HG03575 (cell line): ENCODE data around the gene GPR21.

Source experiments
- ATAC-seq: cut with Tn5 transposase; IDR thresholded peaks from one replicate; pipeline ENCODE4 v1.9.1; 2021; ENCODE audit not compliant: unreplicated experiment, insufficient number of reproducible peaks, low FRiP score; ENCODE audit errors: extremely low read depth

The GPR21 gene

DNA sequence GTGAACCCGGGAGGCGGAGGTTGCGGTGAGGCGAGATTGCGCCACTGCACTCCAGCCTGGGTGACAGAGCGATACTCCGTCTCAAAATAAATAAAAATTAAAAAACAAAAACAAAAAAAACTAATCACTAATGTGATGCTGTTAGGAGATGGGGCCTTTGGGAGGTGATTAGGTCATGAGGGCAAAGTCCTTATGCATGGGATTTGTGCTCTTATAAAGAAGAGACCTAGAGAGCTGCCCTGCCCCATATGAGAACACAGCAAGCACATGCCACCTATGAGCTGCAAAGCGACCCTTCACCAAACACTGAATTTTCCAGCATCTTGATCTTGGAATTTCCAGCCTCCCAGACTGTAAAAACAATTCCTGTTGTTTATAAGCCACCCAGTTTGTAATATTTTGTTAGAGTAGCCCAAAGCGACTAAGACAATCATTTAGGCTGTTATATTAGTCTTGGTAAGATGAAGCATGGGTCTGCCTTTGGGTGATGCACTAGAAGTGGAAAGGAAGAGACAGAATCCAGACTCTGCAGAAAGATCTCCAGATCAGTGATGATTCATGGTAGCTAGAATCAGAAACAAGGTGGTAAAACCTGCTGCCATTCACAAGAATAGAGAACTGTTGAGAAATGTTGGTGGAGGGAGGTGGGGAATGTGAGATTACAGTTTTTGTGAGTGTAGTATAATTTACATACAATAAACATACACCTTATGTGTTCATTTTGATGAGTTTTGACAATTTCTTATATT lies 26.2 kb downstream of the GPR21 start:
- no peak for ATAC-seq

DNA sequence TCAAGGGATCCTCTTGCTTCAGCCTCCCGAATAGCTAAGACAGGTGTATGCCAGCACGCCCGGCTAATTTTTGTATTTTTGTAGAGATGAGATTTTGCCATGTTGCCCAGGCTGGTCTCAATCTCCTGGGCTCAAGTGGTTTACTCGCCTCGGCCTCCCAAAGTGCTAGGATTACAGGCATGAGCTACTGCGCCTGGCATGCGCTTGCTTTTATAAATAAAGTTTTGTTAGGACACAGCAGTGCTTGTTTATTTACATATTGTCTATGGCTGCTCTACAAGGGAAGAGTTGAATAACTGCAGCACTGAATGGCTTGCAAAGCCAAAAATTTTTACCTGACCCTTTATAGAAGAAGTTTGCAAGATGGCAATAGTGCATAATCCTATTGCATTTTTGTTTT lies 27.7 kb downstream of the GPR21 start:
- ATAC-seq = no peak

DNA sequence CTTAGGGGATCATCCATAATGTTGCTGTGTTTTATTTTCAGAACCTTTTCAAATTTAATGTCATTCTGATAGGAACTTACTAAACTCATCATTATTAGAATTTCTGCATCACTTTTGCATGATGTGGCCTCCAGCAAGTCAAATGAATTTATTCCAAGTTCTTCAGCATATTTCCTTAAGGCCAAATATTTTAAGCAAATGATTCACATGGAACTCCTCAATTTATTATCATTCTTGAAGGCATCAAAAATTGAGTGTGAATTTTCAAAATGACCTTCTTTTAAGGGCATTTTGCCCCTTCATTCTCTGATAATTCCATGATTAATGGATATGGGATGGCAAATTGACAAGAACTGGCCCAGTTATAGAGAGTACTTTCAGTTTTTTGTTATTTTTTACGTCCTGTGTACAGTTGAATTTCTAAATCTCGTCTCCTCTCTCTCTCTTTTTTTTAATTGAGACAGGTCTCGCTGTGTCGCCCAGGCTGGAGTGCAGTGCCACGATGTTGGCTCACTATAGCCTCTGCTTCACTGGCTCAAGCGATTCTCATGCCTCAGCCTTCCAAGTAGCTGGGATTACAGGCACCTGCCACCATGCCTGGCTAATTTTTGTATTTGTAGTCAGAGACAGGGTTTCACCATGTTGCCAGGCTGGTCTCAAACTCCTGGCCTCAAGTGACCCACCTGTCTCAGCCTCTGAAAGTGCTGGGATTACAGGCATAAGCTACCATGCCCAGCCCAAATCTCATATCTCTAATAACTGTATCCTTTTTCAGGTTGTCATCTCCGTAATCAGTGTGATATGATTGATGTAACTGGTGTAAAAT lies 29.1 kb downstream of the GPR21 start:
- ATAC-seq = no peak

DNA sequence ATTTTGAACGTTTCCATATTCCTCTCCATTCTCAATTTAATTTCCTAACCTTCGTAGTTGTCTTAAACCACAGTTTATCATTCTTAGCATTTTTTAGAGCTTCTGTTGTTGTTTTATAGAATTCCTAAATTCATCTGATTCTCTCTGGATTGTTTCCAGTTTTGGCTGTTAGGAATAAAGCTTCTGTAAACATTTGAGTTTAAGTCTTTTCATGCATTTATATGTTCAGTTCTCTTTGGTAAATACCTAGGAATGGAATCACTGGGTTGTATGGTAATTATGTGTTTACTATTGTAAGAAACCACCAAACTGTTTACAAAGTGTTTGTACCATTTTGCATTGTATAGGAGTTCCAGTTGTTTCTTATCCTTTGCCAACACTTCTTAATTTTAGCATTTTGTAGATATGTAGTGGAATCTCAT lies 29.7 kb downstream of the GPR21 start:
- ATAC-seq = no peak

DNA sequence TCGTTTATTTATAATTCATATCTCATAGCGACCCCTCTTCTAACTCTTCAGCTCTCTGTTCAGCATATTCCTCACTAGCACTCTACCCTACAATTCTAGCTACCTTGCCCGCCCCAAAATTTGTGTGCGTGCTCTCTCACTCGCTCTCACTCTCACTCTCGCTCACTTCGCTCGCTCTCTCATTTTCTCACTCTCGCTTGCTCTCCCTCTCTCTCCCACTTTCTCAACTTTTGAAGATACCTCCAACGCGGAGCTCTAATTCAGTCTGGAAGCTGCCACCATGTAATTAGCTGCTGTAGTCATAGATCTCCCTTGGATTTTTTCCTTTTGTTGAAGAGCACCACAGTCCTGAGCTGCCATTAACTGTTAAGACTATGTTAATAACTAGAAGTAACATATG lies 30.4 kb downstream of the GPR21 start:
- no peak for ATAC-seq

DNA sequence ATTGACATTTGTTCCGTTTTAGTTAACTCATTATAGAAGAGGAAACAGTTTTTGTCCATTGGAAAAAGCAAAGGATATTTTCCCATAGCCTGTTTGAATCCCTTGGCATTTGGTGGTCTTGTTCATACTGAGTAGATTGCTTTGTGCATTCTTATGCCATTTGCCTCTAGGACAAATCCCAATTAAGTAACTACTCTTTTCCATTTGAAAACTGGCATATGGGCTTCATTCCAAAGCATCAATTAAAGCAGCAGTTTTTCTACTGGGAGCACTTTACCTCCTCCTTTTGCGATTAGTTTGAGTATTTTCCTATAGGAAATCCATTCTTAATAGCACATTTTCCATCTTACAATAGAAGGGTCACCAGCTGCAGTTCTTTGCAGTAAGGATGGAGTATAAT lies 31.2 kb downstream of the GPR21 start:
- no peak for ATAC-seq

DNA sequence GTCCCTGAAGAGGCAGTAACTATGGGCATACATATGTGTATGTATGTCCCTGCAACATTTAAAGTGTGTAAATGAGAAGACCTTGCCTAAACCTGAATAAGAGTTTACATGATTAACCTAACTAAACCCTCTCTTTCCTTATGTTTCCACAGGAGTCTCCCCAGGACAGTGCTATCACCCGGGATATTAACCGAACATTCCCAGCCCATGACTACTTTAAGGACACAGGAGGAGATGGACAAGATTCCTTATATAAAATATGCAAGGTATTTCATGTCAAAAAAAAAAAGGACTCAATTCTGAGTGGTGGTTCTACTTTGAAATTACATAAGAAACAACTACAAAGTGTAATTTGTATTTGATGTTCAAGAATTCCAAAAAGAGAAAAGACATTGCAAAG lies 31.7 kb downstream of the GPR21 start:
- no peak for ATAC-seq

DNA sequence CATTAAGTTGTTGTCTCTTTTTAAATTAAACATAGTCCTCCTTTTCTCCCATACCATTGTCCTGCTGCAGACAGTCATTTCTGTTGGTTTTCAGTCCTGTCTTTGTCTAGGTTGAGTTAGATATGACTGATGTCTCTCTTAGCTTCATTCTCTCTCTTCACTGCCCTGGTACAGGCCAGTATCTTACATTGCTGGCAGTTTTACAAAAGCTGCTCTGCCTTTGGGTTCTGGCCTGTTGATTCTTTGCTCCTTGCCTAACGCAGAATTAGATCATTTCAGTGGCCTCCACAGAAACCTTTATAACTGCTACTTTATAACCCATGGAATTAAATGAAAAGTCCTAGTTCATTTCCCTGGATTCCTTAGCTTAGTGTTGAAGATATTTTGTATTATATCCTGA lies 33.7 kb downstream of the GPR21 start:
- ATAC-seq = no peak

DNA sequence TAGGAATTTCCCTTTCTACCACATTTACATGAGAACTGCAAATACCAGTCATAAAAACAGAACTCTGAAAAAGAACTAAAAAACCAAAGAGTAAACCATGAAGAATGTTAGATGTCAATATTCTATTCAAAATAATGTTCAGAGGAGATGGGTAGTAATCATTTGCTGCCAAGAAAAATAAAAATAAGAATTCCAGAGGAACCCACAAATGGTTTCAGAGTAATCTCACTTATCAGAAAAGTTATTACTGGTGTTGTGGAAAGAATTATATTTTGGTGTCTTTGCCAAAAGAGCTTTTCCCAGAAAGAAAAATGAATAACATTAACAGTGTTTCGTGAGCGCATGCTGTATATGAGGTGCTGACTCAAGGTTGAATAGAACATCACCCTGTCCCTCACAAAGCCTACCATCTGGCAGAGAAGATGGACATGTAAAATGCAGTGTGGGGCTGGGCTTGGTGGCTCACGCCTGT lies 35.6 kb downstream of the GPR21 start:
- no peak for ATAC-seq

DNA sequence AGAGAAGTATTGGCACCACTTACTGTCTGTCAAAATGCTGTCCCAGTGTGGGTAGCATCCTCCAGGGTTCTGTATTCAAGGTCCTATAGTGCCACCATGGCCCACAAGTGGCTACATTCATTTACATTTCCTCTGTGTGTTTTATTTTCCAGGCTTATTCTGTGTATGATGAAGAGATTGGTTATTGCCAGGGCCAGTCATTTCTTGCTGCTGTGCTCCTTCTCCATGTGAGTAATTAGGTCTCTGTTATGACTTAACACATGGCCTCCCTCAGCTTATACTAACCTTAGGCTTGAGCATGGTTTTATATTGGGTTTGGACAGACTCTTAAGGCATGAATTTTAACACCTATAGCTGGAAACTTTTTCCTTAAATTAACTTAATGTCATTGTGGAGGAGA lies 36.7 kb downstream of the GPR21 start:
- no peak for ATAC-seq

DNA sequence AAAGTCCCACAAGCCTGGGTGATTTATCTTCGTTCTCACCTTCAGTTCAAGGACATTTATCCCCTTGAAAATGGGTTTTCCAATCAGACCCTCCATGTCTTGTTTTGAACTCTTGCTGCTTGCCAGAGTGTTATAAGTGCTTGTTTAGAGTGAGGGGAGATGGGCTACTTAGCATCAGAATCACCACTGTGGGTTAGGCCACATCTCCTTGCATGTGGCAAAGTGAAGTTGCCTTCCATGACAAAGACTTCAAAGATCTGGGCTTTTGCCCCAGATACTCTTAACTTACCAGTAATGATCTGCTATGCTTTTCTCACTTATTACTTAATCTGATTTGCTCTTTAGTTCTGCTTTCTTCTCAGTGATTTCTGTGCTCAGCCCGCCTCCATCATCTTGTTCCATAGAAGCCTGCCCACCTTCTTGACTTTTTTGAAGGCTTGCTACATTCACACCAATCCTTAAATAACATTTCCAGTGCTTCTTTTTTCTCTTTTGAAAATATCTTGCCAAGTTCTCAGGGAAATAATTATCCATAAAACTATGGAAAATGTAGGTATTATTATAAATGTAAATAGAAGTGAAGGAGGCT lies 39.0 kb downstream of the GPR21 start:
- no peak for ATAC-seq

DNA sequence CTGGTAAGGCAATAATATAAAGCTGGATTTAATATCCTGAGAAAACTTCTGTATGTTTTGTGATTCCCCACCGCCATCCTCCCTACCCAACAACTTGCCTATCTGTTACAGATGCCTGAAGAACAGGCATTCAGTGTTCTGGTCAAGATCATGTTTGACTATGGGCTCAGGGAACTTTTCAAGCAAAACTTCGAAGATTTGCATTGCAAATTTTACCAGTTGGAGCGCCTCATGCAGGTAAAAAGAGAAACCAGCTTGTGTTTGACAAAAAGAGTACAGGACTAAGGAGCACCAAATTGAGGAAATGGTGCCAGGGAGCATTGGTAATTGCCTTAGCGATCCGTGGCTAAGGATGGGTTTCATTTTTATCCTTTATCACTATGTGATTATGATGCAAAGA lies 40.0 kb downstream of the GPR21 start:
- no peak for ATAC-seq

DNA sequence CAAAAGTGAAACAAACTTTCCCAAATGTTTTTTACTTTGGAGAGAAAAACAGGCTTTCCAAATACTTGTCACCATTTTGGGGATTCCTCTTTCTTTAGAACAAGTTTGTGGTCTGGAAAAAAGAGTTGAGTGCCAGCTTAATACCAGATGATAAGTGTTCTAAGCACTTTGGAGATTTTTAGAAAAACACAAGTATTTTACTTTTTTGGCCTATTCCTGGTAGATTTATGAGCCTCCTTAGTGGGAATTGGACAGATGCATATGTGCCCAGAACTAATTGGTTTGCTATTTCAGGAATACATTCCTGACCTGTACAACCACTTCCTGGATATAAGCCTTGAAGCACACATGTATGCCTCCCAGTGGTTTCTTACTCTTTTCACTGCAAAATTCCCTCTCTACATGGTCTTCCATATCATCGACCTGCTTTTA lies 40.5 kb downstream of the GPR21 start:
- no peak for ATAC-seq

DNA sequence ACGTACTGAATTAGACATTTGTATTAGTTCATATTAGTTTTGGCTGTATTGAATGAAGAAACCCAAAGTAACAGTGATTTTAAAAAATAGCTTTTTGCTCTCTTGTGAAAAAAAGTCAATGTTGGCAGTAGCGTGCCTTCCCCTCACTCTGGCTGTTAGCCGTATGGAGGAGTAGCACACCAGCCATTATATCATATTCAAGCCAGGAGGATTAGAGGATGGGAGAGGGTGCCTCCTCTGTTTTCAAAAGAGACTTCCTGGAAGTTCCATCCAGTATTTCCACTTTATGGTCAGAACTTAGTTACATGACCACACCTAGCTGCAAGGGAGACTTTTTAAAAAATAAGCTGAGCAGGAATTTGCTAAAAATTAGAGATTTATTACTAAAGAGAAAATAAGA lies 41.2 kb downstream of the GPR21 start:
- ATAC-seq = no peak

DNA sequence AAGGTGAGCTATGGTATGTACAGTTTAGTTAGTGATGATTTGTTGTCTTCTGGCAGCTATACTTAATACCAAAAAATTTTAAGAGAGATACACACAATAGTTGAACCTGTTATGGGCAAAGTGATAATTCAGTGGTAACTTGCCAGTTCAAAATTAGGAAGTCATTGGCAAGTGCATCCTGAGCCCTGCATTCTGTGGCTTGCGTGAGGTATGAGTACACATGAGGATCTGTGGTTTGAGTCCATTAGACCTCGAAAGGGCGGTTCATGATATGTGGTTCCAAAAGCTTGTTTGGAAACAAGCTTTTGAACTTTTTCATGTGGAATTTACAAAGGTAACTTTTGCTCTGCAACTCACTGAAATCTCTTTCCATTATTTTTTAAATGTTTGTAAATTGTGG lies 47.0 kb downstream of the GPR21 start:
- no peak for ATAC-seq

DNA sequence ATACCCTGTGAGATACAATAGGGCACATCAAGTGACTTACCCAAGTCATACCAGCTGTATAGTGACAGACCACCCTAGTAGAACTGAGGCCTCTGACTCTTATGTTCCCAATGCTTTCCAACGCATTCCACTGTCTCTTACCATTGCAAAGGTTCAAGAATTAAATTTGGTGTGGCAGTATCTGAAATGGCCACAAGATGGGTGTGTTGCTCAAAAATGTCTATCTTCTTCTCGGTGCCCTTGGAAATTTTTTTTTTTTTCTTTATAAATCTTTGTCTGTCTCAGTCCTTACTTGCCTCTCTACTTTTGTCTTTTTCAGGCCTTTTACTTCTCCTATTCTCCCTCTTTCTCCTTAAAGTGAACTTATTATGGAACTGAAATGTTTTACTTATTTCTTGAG lies 48.4 kb downstream of the GPR21 start:
- no peak for ATAC-seq

DNA sequence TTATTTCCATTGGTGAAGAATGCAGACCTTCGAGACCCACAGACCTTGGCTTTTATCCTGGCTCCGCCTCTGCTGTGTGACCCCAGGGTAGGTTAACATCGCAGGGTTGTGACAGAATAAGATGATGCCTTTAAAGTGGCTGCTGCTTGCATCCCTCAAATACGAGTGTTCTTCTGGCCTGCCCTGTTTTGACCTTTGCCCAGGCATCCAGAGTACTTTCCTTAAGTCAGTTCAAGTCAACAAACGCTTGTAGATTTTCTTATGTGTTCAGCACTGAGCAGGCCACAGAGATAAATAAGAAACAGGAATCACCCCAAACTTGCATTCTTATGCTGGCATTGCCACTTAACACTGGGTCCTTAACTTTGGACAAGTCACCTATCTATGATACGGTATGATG lies 50.2 kb downstream of the GPR21 start:
- ATAC-seq = no peak

DNA sequence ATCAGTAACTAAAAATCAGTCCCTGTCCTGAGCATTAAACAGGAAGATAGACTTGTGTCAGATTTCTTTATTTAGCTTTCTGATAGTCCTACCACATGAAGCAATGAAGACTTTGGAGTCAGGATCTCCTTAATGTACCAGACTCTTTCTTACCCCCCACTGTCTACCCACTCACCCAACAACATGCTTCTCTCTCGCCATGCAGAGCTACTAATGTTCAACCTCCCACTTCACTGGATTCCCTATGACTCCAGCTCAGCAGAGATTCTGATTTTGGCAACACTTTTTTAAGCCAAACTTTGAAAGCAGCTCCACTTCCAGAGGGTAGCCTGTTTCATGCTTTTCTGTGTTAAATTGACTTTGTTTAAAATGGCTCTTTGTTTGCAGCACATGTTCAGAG lies 50.8 kb downstream of the GPR21 start:
- no peak for ATAC-seq
